Measurements from ENCODE around the gene PARVG. TPM values are rescaled to one million over a fixed set of nuclear protein-coding genes. Genes with fewer than 3 reads are reported as not detected.
A peak's percentile ranks its signal among the peaks of the same experiment; 100 is the strongest.

The PARVG gene
- total RNA-seq, 1 experiment from 2014 or later, result 0.21 TPM

GRCh38 chr22:44181033-44181911 lies 547 bp downstream of the PARVG start:
- Histone ChIP-seq H3K4me3 (ENCODE audit: insufficient read depth, low read depth, low read length) (no peak overlapping the region), H3K36me3 (replicated peaks; ENCODE audit: control insufficient read depth, insufficient read depth, low read length) (no peaks in the 10 kb centered on the region), H3K27me3 (ENCODE audit: control insufficient read depth, insufficient read depth, low read length) (no peaks in the 10 kb centered on the region)
- DNase-seq, result peak; percentile 67

GRCh38 chr22:44181912-44182587 lies 1.3 kb downstream of the PARVG start:
- Histone ChIP-seq H3K4me3 (ENCODE audit: insufficient read depth, low read depth, low read length) (no peak overlapping the region), H3K27me3 (ENCODE audit: control insufficient read depth, insufficient read depth, low read length) (no peaks in the 10 kb centered on the region), H3K36me3 (replicated peaks; ENCODE audit: control insufficient read depth, insufficient read depth, low read length) (no peaks in the 10 kb centered on the region)
- peak; percentile 67 for DNase-seq

DNA sequence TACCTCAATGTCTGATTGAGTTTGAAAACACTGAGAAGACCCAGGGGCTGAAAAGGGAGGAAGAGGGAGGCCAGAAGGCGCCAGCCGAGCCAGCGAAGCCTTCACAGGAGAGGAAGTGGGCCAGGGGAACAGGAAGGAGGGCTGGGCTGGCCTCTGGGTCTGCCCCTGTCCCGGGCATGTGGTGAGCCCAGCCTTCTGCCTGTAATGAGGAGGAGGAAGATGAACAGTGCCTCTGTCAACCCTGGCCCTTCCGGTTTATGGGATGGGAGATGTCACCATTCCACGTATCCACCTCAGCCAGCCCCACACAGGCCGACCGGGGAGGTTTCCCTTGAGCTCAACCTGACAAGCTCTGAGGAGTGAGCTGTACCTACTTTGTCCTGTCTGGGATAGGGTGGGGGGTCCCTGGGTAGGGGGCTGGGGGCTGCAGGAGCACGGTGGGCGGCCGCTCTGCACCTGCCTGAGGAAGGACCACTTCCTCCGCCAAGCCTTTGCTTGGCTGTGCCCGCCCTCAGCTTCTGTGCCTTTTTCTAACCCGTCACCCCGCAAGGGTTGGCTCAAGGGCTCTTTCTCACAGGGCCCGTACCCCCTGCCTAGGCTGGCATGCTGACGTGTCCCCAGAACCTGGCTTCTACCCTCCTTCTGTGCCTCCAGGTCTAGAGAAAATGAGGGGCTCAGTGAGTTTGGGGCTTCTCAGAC lies 2.0 kb downstream of the PARVG start:
- Histone ChIP-seq H3K36me3 (replicated peaks; ENCODE audit: control insufficient read depth, insufficient read depth, low read length) (no peaks in the 10 kb centered on the region), H3K27me3 (ENCODE audit: control insufficient read depth, insufficient read depth, low read length) (no peaks in the 10 kb centered on the region)

GRCh38 chr22:44183287-44183588 lies 2.5 kb downstream of the PARVG start:
- no peaks in the 10 kb centered on the region for H3K36me3 ChIP-seq (replicated peaks; ENCODE audit: control insufficient read depth, insufficient read depth, low read length)
- H3K4me3 ChIP-seq (ENCODE audit: insufficient read depth, low read depth, low read length), result no peak overlapping the region
- DNase-seq, result no peak
- no peaks in the 10 kb centered on the region for H3K27me3 ChIP-seq (ENCODE audit: control insufficient read depth, insufficient read depth, low read length)

More for the DNA sequence above, 2.0 kb downstream of the PARVG start:
- H3K4me3 ChIP-seq (ENCODE audit: insufficient read depth, low read depth, low read length), result no peak overlapping the region
- no peak for DNase-seq

DNA sequence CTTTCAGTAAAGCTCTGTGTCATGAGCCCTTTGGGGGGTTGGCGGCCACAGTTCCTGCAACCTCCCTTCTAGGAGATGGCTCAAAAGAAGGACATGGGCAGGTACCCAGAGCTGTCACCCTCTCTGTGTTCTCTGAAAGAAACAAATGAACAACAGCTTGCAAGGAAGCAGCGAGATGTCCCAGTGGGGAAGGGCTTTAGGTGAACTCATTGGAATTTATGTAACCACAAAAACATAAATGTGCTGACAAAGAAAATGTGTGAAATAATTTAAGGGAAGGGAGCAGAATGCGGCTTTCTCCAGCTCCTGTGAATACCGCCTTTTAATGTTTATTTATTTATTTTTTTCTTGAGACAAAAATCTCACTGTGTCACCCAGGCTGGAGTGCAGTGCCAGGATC lies 3.3 kb downstream of the PARVG start:
- Histone ChIP-seq H3K36me3 (replicated peaks; ENCODE audit: control insufficient read depth, insufficient read depth, low read length) (no peaks in the 10 kb centered on the region), H3K4me3 (ENCODE audit: insufficient read depth, low read depth, low read length) (no peak overlapping the region), H3K27me3 (ENCODE audit: control insufficient read depth, insufficient read depth, low read length) (no peaks in the 10 kb centered on the region)
- no peak for DNase-seq

DNA sequence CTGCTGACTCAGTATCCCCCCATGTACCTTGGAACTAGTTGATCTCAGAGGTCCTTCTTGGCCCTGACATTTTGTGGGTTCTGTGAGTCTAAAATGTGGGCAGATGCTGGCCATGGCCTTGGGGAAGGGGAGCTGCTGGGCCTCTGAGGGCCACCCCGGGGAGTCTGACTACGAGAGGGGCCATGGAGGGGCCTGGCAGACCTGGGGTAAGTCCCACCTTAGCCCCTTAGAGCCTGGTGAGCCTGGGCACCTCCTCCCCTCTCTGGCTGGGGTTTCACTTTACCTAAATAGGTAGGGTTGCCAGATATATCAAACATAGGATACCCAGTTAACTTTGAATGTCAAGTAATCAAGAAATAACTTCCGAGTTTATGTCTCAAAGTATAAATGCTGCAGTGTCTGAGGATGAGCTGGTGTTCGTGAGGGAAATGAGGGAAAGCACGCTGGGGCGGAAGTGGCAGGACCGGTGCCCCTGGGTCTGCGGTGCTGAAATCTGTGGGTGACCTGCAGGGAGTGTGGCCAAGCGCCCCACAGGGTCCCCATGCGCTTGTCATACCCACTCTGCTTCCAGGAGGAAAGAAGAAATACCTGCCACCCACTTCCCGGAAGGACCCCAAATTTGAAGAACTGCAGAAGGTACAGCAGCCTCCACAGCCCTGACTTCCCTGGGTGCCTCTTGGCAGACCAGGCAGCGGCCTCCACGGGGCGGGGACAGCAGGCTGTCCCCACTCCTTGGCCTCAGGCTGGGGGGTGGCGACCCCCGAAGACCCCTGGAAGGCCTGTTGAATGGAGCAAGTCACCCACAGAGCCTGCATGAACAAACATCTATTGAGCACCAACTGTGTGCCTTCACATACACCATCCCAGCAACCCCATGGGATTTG lies 4.8 kb downstream of the PARVG start:
- H3K4me3 ChIP-seq (ENCODE audit: insufficient read depth, low read depth, low read length), result no peak overlapping the region
- no peak for DNase-seq
- no peaks in the 10 kb centered on the region for H3K36me3 ChIP-seq (replicated peaks; ENCODE audit: control insufficient read depth, insufficient read depth, low read length)
- no peaks in the 10 kb centered on the region for H3K27me3 ChIP-seq (ENCODE audit: control insufficient read depth, insufficient read depth, low read length)

- Histone ChIP-seq H3K36me3 (replicated peaks; ENCODE audit: control insufficient read depth, insufficient read depth, low read length) (no peaks in the 10 kb centered on the region), H3K4me3 (ENCODE audit: insufficient read depth, low read depth, low read length) (no peak overlapping the region), H3K27me3 (ENCODE audit: control insufficient read depth, insufficient read depth, low read length) (no peaks in the 10 kb centered on the region)
- DNase-seq, result no peak
These were observed 5.4 kb downstream of the PARVG start for GRCh38 chr22:44186121-44186510.

GRCh38 chr22:44186737-44187136 lies 6.0 kb downstream of the PARVG start:
- Histone ChIP-seq H3K36me3 (replicated peaks; ENCODE audit: control insufficient read depth, insufficient read depth, low read length) (no peaks in the 10 kb centered on the region), H3K4me3 (ENCODE audit: insufficient read depth, low read depth, low read length) (no peak overlapping the region), H3K27me3 (ENCODE audit: control insufficient read depth, insufficient read depth, low read length) (no peaks in the 10 kb centered on the region)
- DNase-seq, result no peak

GRCh38 chr22:44187652-44188230 lies 7.0 kb downstream of the PARVG start:
- Histone ChIP-seq H3K4me3 (ENCODE audit: insufficient read depth, low read depth, low read length) (no peak overlapping the region), H3K27me3 (ENCODE audit: control insufficient read depth, insufficient read depth, low read length) (no peaks in the 10 kb centered on the region), H3K36me3 (replicated peaks; ENCODE audit: control insufficient read depth, insufficient read depth, low read length) (no peaks in the 10 kb centered on the region)
- no peak for DNase-seq

DNA sequence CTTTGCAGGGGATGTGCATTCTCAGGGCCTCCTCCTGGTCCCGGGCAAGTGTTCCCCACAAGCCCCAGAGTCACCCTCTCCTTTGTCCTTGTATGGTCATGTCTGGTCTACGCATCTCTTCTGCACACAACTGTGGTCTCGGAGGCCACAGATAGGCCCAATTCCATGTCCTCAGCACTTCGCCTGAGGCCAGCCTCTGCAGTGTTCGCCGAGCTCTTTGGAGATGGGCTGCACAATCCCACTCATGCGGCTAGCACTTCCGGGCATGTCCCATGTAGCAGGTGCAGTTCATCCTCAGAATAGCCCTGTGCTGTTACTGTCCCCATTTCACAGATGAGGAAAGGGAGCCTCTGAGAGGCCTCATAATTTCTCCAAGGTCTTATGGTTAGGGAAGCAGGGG lies 7.6 kb downstream of the PARVG start:
- no peak overlapping the region for H3K4me3 ChIP-seq (ENCODE audit: insufficient read depth, low read depth, low read length)
- no peaks in the 10 kb centered on the region for H3K27me3 ChIP-seq (ENCODE audit: control insufficient read depth, insufficient read depth, low read length)
- H3K36me3 ChIP-seq (replicated peaks; ENCODE audit: control insufficient read depth, insufficient read depth, low read length), result no peaks in the 10 kb centered on the region
- DNase-seq, result no peak

DNA sequence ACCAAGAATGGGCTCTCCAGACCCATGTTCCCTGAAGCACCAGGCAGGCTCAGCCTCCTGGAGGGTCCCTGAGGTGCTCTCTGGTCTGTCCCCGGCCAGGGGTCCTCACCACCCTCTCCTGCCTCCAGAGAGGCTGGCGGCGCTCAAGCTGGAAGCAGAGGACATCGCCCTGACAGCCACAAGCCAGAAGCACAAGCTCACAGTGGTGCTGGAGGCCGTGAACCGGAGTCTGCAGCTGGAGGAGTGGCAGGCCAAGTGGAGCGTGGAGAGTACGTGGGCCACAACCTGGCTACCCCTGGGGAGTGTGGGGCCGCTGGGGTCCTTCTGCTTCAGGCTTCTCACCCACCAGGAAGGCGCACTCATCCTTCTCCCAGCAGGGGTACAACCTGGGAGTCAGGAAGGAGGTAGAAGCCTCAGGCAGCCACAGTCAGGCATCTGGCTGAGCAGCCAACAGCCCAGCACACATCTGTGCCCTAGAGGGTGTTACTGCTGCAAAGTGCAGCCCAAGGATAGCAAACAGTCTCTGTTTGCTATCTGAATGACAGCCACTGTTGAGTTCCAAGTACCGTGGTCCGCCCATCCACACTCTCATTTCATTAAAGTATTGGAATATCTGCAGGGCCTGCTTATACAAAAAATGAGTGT lies 8.4 kb downstream of the PARVG start:
- no peaks in the 10 kb centered on the region for H3K27me3 ChIP-seq (ENCODE audit: control insufficient read depth, insufficient read depth, low read length)
- H3K36me3 ChIP-seq (replicated peaks; ENCODE audit: control insufficient read depth, insufficient read depth, low read length), result no peaks in the 10 kb centered on the region
- DNase-seq, result no peak
- no peak overlapping the region for H3K4me3 ChIP-seq (ENCODE audit: insufficient read depth, low read depth, low read length)

GRCh38 chr22:44190381-44190976 lies 9.8 kb downstream of the PARVG start:
- no peaks in the 10 kb centered on the region for H3K27me3 ChIP-seq (ENCODE audit: control insufficient read depth, insufficient read depth, low read length)
- no peaks in the 10 kb centered on the region for H3K36me3 ChIP-seq (replicated peaks; ENCODE audit: control insufficient read depth, insufficient read depth, low read length)
- H3K4me3 ChIP-seq (ENCODE audit: insufficient read depth, low read depth, low read length), result no peak overlapping the region
- no peak for DNase-seq

DNA sequence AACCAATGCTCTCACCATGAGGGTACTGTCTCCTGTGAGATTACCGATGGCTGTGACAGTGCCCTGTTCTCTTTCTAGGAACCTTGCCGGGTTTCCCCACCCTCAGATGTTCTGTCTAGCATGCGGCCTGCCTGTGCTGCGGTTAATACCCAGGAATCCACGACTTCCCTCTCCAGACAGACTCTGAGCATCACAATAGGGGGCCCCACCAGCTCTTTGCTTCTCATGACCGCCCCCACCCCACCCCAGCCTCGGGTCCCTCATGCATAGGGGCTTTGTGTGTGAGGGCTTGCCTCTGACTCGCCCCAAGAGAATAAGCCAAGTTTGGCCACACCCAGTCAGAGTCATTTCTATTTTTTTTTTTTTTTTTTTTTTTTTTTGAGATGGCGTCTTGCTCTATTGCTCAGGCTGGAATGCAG lies 10.3 kb downstream of the PARVG start:
- peak; percentile 57 for DNase-seq
- Histone ChIP-seq H3K27me3 (ENCODE audit: control insufficient read depth, insufficient read depth, low read length) (no peaks in the 10 kb centered on the region), H3K36me3 (replicated peaks; ENCODE audit: control insufficient read depth, insufficient read depth, low read length) (no peaks in the 10 kb centered on the region), H3K4me3 (ENCODE audit: insufficient read depth, low read depth, low read length) (no peak overlapping the region)

Measured in H7 (cell line).